Endothelial cell of umbilical vein (primary cell): ENCODE results near the gene KRT86. TPM values are rescaled to one million over a fixed set of nuclear protein-coding genes. Genes with fewer than 3 reads are reported as not detected.

Experiments used
- BruUV-seq: library from RNA; stranded (reverse); fragments of 400-500 nt; replicated peaks from 2 replicates; lab custom pipeline; 2021; lab: Mats Ljungman, UMichigan
- CTCF ChIA-PET: fragments of 300-600, 350-600 bp; sonication (Branson Sonifier 250); formaldehyde crosslinking; loops from one replicate; lab custom pipeline; 2021; ENCODE audit warnings: antibody characterized with exemption, inconsistent platforms; lab: Charles Lee
- POLR2A ChIA-PET: fragments of 300-600, 350-600 bp; sonication (Branson Sonifier 250); formaldehyde crosslinking; loops from one replicate; lab custom pipeline; 2021; ENCODE audit warnings: antibody characterized with exemption, inconsistent platforms; lab: Charles Lee
- DNase-seq: peaks from one replicate; pipeline ENCODE4 v3.0.0-alpha.2; 2011; ENCODE audit warnings: low read depth, low spot score
- FAIRE-seq: peaks from 2 replicates; lab custom pipeline; 2011; peaks lifted over from hg19 to GRCh38; lab: Jason Lieb, UNC
- H2AFZ ChIP-seq: 2 replicates; pipeline ENCODE4 v1.6.0; 2012; ENCODE audit warnings: low read depth, low read length, control low read depth, inconsistent platforms
- H3K27ac ChIP-seq: 2 replicates; pipeline ENCODE4 v1.5.1; 2011; ENCODE audit warnings: low read depth, mild to moderate bottlenecking, control low read depth, low read length, moderate library complexity; ENCODE audit not compliant: insufficient read depth
- H3K27me3 ChIP-seq, 2 experiments: 2 replicates each; pipeline versions ENCODE4 v1.6.0 to v1.6.1; 2011; ENCODE audit warnings: low read length in 2 of 2, mixed read lengths in 1 of 2; ENCODE audit not compliant: control insufficient read depth in 2 of 2, insufficient read depth in 2 of 2
- H3K36me3 ChIP-seq, 2 experiments: 2 replicates in 1 of 2; 3 replicates in 1 of 2; pipeline ENCODE4 v1.5.1; 2011; ENCODE audit warnings: low read length in 2 of 2, mild to moderate bottlenecking in 1 of 2, moderate library complexity in 1 of 2; ENCODE audit not compliant: control insufficient read depth in 2 of 2, insufficient read depth in 2 of 2; ENCODE audit errors: extremely low read depth in 1 of 2
- H3K4me1 ChIP-seq: 3 replicates; pipeline ENCODE4 v1.5.1; 2011; ENCODE audit warnings: mild to moderate bottlenecking, low read length; ENCODE audit not compliant: control insufficient read depth, insufficient read depth; ENCODE audit errors: extremely low read depth
- H3K4me2 ChIP-seq: 2 replicates; pipeline ENCODE4 v1.6.1; 2011; ENCODE audit warnings: low read length, control low read depth, mixed read lengths; ENCODE audit not compliant: insufficient read depth
- H3K4me3 ChIP-seq, 3 experiments: fragments of 200-600 bp in 1 of 3; sonication (generic), shearing (Covaris generic) in 1 of 3; replicated peaks in 1 of 3; 2 replicates each; pipeline ENCODE4 v1.5.1; 2011 to 2016; ENCODE audit warnings: control low read depth in 3 of 3, low read length in 3 of 3, mild to moderate bottlenecking in 2 of 3, inconsistent platforms in 1 of 3, low read depth in 1 of 3, moderate library complexity in 1 of 3; ENCODE audit not compliant: insufficient read depth in 1 of 3
- H3K79me2 ChIP-seq: 2 replicates; pipeline ENCODE4 v1.6.0; 2012; ENCODE audit warnings: low read length, inconsistent platforms; ENCODE audit not compliant: control insufficient read depth, insufficient read depth
- H3K9ac ChIP-seq: replicated peaks from 2 replicates; pipeline ENCODE3; 2011; ENCODE audit warnings: low read length, control low read depth; ENCODE audit not compliant: insufficient read depth; ENCODE audit errors: extremely low read depth
- H3K9me1 ChIP-seq: replicated peaks from 3 replicates; pipeline ENCODE4 v1.6.0; 2011; ENCODE audit warnings: mild to moderate bottlenecking, low read length; ENCODE audit not compliant: control insufficient read depth, insufficient read depth; ENCODE audit errors: extremely low read depth
- H3K9me3 ChIP-seq: replicated peaks from 2 replicates; pipeline ENCODE4 v1.5.1; 2012; ENCODE audit warnings: low read length, inconsistent platforms; ENCODE audit not compliant: control insufficient read depth, insufficient read depth
- H4K20me1 ChIP-seq: replicated peaks from 2 replicates; pipeline ENCODE3; 2011; ENCODE audit warnings: mild to moderate bottlenecking, low read length; ENCODE audit not compliant: control insufficient read depth, insufficient read depth; ENCODE audit errors: extremely low read depth
- EZH2 ChIP-seq: IDR thresholded peaks from 2 replicates; pipeline ENCODE4 v1.6.1; 2012; ENCODE audit warnings: borderline replicate concordance, low read depth, mild to moderate bottlenecking, moderate library complexity, low read length, inconsistent platforms; ENCODE audit not compliant: severe bottlenecking
- FOS ChIP-seq: IDR thresholded peaks from 2 replicates; pipeline ENCODE4 v1.6.1; 2011; ENCODE audit warnings: mild to moderate bottlenecking, low read length, moderate library complexity, borderline replicate concordance; ENCODE audit not compliant: insufficient read depth
- GATA2 ChIP-seq: IDR thresholded peaks from 2 replicates; pipeline ENCODE4 v1.7.0; 2011; ENCODE audit warnings: low read depth, mild to moderate bottlenecking, moderate library complexity, mixed read lengths, low read length; ENCODE audit not compliant: insufficient read length, insufficient read depth
- JUN ChIP-seq: IDR thresholded peaks from 2 replicates; pipeline ENCODE4 v1.6.1; 2011; ENCODE audit warnings: borderline replicate concordance, low read depth; ENCODE audit not compliant: insufficient read length, insufficient read depth
- MYC ChIP-seq: IDR thresholded peaks from one replicate; pipeline ENCODE4 v1.6.1; 2011; ENCODE audit warnings: mild to moderate bottlenecking, low read depth, low read length
- POLR2A ChIP-seq: IDR thresholded peaks from 2 replicates; pipeline ENCODE4 v1.6.1; 2012; ENCODE audit warnings: low read depth, mild to moderate bottlenecking, control low read depth, low read length
- POLR2AphosphoS5 ChIP-seq: IDR thresholded peaks from 2 replicates; pipeline ENCODE4 v1.6.1; 2012; ENCODE audit warnings: low read depth, mild to moderate bottlenecking, control low read depth, low read length, moderate library complexity; ENCODE audit not compliant: insufficient read depth
- dilution Hi-C: fragments of 300-500 bp; cut with MboI; formaldehyde crosslinking; loops from one replicate; pipeline ENCODE4 v1.15.0; 2019; ENCODE audit warnings: low sequenced_read_pairs; ENCODE audit not compliant: extremely low pct_ligation_motif_present
- intact Hi-C: fragments of 100-400 bp; cut with micrococcal nuclease; formaldehyde crosslinking; loops from one replicate; pipeline ENCODE4 v1.10.0; 2022
- polyA plus RNA-seq, 4 experiments: library from polyadenylated mRNA; depleted of rRNA in 3 of 4; stranded (reverse) in 3 of 4; unstranded in 1 of 4; fragments of >200 nt; gene quantifications; 2 replicates each; pipeline versions ENCODE4 v1.2.1 to v1.2.3, GENCODE V29; 2011 to 2012; ENCODE audit warnings: missing spikeins in 1 of 4
- total RNA-seq: library from RNA; stranded (reverse); gene quantifications from 2 replicates; pipeline ENCODE4 v1.2.3, GENCODE V29; 2021
- TF ChIP-seq, protein P1 (sequence below): IDR thresholded peaks from 2 replicates; pipeline ENCODE4 v1.6.1; 2011; ENCODE audit not compliant: insufficient read depth, insufficient read length
- TF ChIP-seq, protein P2 (sequence below), 2 donors: IDR thresholded peaks; 1 replicate in 1 of 2; 2 replicates in 1 of 2; pipeline ENCODE4 v1.5.1; 2011; ENCODE audit warnings: low read length in 2 of 2, mild to moderate bottlenecking in 2 of 2, moderate library complexity in 2 of 2, control low read depth in 1 of 2, inconsistent platforms in 1 of 2, low read depth in 1 of 2; ENCODE audit not compliant: insufficient read depth in 1 of 2; ENCODE audit errors: extremely low read depth in 1 of 2

The KRT86 gene
- total and polyA plus RNA-seq, 2 donors (not counting 3 experiments of a cell fraction or from before 2014, with no cell fraction given) = not detected

DNA sequence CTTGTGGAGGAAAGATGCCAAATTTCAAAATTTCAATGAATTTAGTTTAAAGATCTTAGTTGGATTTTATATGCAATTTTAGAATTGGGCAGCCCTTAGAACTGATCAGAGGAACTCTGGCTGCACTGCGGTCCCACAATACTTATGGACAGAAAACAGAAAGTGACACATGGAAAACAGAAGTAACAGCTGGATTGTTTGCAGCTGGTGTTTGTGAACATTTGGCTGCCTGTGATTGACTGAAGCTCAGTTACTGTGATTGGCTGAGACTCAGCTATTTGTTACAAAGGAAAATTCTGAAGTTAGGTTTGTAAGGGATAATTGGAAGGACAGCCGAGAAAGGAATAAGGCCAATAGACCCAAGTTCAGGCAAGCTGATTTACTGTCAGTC lies 10.0 kb upstream of the KRT86 start:
- Histone ChIP-seq H3K9me1 (no peaks in the 10 kb centered on the region), H3K4me1 (no peaks in the 10 kb centered on the region), H3K9ac (no peak overlapping the region), H3K9me3 (no peaks in the 10 kb centered on the region), H4K20me1 (no peaks in the 10 kb centered on the region), H3K4me2 (no peak overlapping the region), H3K79me2 (no peaks in the 10 kb centered on the region), H3K36me3 (no peaks in the 10 kb centered on the region), H3K27ac (no peak overlapping the region), H3K4me3 (no peak overlapping the region), H3K27me3 (peaks cover 19 to 23% of the 10 kb centered on the region in 2 experiments), H2AFZ (no peak overlapping the region)
- dilution Hi-C loops (no loop called here), intact Hi-C loops (no loop called here)
- ChIA-PET CTCF (interaction anchor here (1.1 to 1.2 kb wide), 2 partner anchors 15 kb away, joined by 3 to 8 read pairs; no protein-coding TSS in a partner anchor), POLR2A (no interaction called here)
- DNase-seq (no peak), FAIRE-seq (no peak)
- no TSS peak for BruUV-seq
- TF ChIP-seq FOS (no peak), MYC (no peak), JUN (no peak), EZH2 (no peak), POLR2AphosphoS5 (no peak), POLR2A (no peak), GATA2 (no peak)
- TF ChIP-seq, protein P1, sequence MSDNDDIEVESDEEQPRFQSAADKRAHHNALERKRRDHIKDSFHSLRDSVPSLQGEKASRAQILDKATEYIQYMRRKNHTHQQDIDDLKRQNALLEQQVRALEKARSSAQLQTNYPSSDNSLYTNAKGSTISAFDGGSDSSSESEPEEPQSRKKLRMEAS = no peak
- TF ChIP-seq, protein P2, sequence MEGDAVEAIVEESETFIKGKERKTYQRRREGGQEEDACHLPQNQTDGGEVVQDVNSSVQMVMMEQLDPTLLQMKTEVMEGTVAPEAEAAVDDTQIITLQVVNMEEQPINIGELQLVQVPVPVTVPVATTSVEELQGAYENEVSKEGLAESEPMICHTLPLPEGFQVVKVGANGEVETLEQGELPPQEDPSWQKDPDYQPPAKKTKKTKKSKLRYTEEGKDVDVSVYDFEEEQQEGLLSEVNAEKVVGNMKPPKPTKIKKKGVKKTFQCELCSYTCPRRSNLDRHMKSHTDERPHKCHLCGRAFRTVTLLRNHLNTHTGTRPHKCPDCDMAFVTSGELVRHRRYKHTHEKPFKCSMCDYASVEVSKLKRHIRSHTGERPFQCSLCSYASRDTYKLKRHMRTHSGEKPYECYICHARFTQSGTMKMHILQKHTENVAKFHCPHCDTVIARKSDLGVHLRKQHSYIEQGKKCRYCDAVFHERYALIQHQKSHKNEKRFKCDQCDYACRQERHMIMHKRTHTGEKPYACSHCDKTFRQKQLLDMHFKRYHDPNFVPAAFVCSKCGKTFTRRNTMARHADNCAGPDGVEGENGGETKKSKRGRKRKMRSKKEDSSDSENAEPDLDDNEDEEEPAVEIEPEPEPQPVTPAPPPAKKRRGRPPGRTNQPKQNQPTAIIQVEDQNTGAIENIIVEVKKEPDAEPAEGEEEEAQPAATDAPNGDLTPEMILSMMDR (IDR thresholded peaks at IDR 0.05; ENCODE audit: extremely low read depth in 1 of 2, insufficient read depth in 1 of 2, low read depth in 1 of 2, low read length in 2 of 2) = no peak
